Loucy (cell line): ENCODE results near the gene GDAP1L1.
"Not testable (repeated sequence)": the region's sequence is repeated elsewhere in the genome, so short reads cannot be mapped to it uniquely, and the experiment has no call there.

Source experiments
- H2AFZ ChIP-seq: fragments of 200-600 bp; sonication (generic); 2 replicates; pipeline ENCODE4 v1.6.0; 2016; ENCODE audit warnings: antibody characterized with exemption, mild to moderate bottlenecking, low read length, moderate library complexity
- H3F3A ChIP-seq: fragments of 200-600 bp; 2 replicates; pipeline ENCODE4 v1.6.0; 2016; ENCODE audit warnings: antibody characterized with exemption, low read depth, mild to moderate bottlenecking
- H3K27me3 ChIP-seq: fragments of 200-600 bp; sonication (generic); 2 replicates; pipeline ENCODE4 v1.6.1; 2014; ENCODE audit warnings: low read length, mild to moderate bottlenecking; ENCODE audit not compliant: insufficient read depth, poor library complexity, severe bottlenecking
- H3K36me3 ChIP-seq: fragments of 200-600 bp; sonication (generic); 2 replicates; pipeline ENCODE4 v1.6.1; 2016; ENCODE audit warnings: low read length; ENCODE audit not compliant: insufficient read depth
- H3K4me1 ChIP-seq: fragments of 200-600 bp; sonication (generic); 2 replicates; pipeline ENCODE4 v1.5.1; 2014; ENCODE audit warnings: low read length, mild to moderate bottlenecking; ENCODE audit not compliant: insufficient read depth, poor library complexity, severe bottlenecking
- H3K4me2 ChIP-seq: fragments of 200-600 bp; sonication (generic); 2 replicates; pipeline ENCODE4 v1.6.0; 2014; ENCODE audit warnings: antibody characterized with exemption, low read length, low read depth, mild to moderate bottlenecking; ENCODE audit not compliant: poor library complexity, severe bottlenecking
- H3K4me3 ChIP-seq: fragments of 200-600 bp; sonication (generic); 2 replicates; pipeline ENCODE4 v1.5.1; 2014; ENCODE audit warnings: low read length, mild to moderate bottlenecking, mixed read lengths; ENCODE audit not compliant: poor library complexity, severe bottlenecking
- H3K79me2 ChIP-seq: fragments of 200-600 bp; sonication (generic); 2 replicates; pipeline ENCODE4 v1.6.1; 2014; ENCODE audit warnings: low read length; ENCODE audit not compliant: insufficient read depth
- H3K9ac ChIP-seq: fragments of 200-600 bp; sonication (generic); 2 replicates; pipeline ENCODE4 v1.6.0; 2014; ENCODE audit warnings: mild to moderate bottlenecking, low read depth, low read length, moderate library complexity; ENCODE audit not compliant: poor library complexity, severe bottlenecking
- H3K9me2 ChIP-seq: fragments of 200-600 bp; sonication (generic); replicated peaks from 2 replicates; pipeline ENCODE4 v1.6.1; 2016; ENCODE audit warnings: low read depth, low read length, mixed read lengths
- H3K9me3 ChIP-seq: fragments of 200-600 bp; sonication (generic); 2 replicates; pipeline ENCODE4 v1.6.1; 2014; ENCODE audit warnings: mild to moderate bottlenecking, antibody characterized with exemption, low read length, low read depth; ENCODE audit not compliant: insufficient read depth
- H4K20me1 ChIP-seq: fragments of 200-600 bp; sonication (generic); 2 replicates; pipeline ENCODE4 v1.6.0; 2014; ENCODE audit warnings: antibody characterized with exemption, low read length, mild to moderate bottlenecking; ENCODE audit not compliant: insufficient read depth, poor library complexity, severe bottlenecking
- CTCF ChIP-seq: fragments of 200-600 bp; sonication (generic); conservative IDR thresholded peaks from 2 replicates; pipeline ENCODE4 v1.5.1; 2014; ENCODE audit warnings: mild to moderate bottlenecking, antibody characterized with exemption, low read length
- EZH2phosphoT487 ChIP-seq: fragments of 200-600 bp; IDR thresholded peaks from 2 replicates; pipeline ENCODE4 v1.6.1; 2018; ENCODE audit warnings: antibody characterized with exemption, mild to moderate bottlenecking, moderate library complexity, borderline replicate concordance

Gene GDAP1L1

GRCh38 chr20:44326391-44327159, 79.5 kb downstream of the GDAP1L1 start:
- no peak overlapping the region for H3K4me2 ChIP-seq
- H3K9me3 ChIP-seq, result no peaks in the 10 kb centered on the region
- H3K9ac ChIP-seq, result no peak overlapping the region
- H3K79me2 ChIP-seq, result no peaks in the 10 kb centered on the region
- H3K4me1 ChIP-seq, result no peaks in the 10 kb centered on the region
- H3K4me3 ChIP-seq, result no peak overlapping the region
- no peaks in the 10 kb centered on the region for H3K9me2 ChIP-seq
- H3F3A ChIP-seq, result no peaks in the 10 kb centered on the region
- H2AFZ ChIP-seq, result no peak overlapping the region
- no peaks in the 10 kb centered on the region for H4K20me1 ChIP-seq
- TF ChIP-seq CTCF (no peak), EZH2phosphoT487 (no peak)
- no peaks in the 10 kb centered on the region for H3K27me3 ChIP-seq
- H3K36me3 ChIP-seq, result no peaks in the 10 kb centered on the region

- not testable (repeated sequence) for H3K4me1 ChIP-seq, H3K79me2 ChIP-seq, H3K9ac ChIP-seq, H3K4me2 ChIP-seq, H3K27me3 ChIP-seq, H3K4me3 ChIP-seq, H2AFZ ChIP-seq, H3K9me2 ChIP-seq, H3K9me3 ChIP-seq, H3F3A ChIP-seq, H4K20me1 ChIP-seq, H3K36me3 ChIP-seq
Observed at GRCh38 chr20:44327748-44328147, 80.6 kb downstream of the GDAP1L1 start.

GRCh38 chr20:44328428-44328827, 81.3 kb downstream of the GDAP1L1 start:
- no peaks in the 10 kb centered on the region for H3K9me3 ChIP-seq
- TF ChIP-seq EZH2phosphoT487, result no peak
- no peak for TF ChIP-seq CTCF
- H3K4me2 ChIP-seq, result no peak overlapping the region
- no peaks in the 10 kb centered on the region for H3K27me3 ChIP-seq
- no peaks in the 10 kb centered on the region for H3F3A ChIP-seq
- no peaks in the 10 kb centered on the region for H3K36me3 ChIP-seq
- no peaks in the 10 kb centered on the region for H4K20me1 ChIP-seq
- no peak overlapping the region for H3K9ac ChIP-seq
- H3K4me3 ChIP-seq, result no peak overlapping the region
- H3K79me2 ChIP-seq, result no peaks in the 10 kb centered on the region
- no peaks in the 10 kb centered on the region for H3K9me2 ChIP-seq
- H3K4me1 ChIP-seq, result no peaks in the 10 kb centered on the region
- no peak overlapping the region for H2AFZ ChIP-seq
